GM23248 (cell line): ENCODE data around the gene RTN4RL1.

Experiments used
- EZH2 ChIP-seq: fragments of 200-600 bp; sonication (generic); IDR thresholded peaks from 2 replicates; pipeline ENCODE4 v1.6.1; 2018; ENCODE audit warnings: antibody characterized with exemption, mild to moderate bottlenecking; ENCODE audit not compliant: insufficient read depth, poor library complexity, severe bottlenecking
- EZH2phosphoT487 ChIP-seq: fragments of 200-600 bp; sonication (generic); IDR thresholded peaks from 2 replicates; pipeline ENCODE4 v1.6.1; 2018; ENCODE audit warnings: antibody characterized with exemption, moderate library complexity, mild to moderate bottlenecking, low read depth; ENCODE audit not compliant: insufficient read depth

DNA sequence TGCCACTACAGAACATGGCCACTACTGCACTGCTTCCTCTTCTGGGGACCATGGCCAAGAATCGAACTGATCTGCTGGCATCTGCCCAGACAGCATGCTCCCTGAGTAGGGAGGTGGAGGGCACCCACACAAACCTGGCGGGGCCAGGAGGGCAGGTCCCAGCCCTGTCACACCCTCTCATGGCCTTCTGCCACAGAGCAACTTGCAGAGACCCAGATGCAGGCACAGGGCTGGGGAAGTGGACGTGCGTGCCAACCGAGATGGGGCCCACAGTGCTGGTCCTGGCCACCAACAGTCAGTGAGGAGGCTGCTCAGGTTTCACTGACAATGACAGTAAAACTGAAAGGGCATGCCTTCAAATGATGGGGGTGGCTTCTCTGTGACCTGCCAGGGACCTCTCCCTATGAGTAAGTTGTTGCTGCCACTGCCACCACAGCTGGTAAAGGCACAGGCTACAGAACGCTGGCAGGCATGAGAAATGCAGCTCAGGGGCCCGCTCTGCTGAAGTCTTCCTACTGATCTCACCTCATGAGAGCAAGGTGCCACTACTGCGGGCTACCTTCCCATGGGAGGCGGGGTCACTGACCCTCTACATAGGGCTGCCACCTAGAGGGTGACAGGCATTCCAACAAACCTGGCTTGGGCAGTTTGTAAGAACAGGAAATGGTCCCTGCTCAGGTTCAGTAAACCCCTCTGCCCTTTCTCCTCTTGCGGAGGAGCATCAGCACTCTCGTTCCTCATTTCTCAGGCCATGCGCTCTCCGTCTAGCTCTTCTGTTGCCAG lies 45.3 kb upstream of the RTN4RL1 start:
- TF ChIP-seq EZH2phosphoT487 (no peak), EZH2 (no peak)
